Measurements from ENCODE around the gene PRKCZ. TPM values are rescaled to one million over a fixed set of nuclear protein-coding genes. Genes with fewer than 3 reads are reported as not detected.

PRKCZ gene
- total and polyA plus RNA-seq, 9 of the 15 experiments (the other 6 are each of a cell fraction or from before 2014, with no cell fraction given) = 0.07 to 3.1 (median 1.3) TPM

GRCh38 chr1:2199042-2199810 is 149.0 kb downstream of the PRKCZ start (continued):
- TF ChIP-seq ZBTB5 (IDR thresholded peaks at IDR 0.05) (no peak), ZNF561 (CRISPR knock-in tag; conservative IDR thresholded peaks at IDR 0.05) (no peak), HIVEP1 (CRISPR knock-in tag; IDR thresholded peaks at IDR 0.05) (peak; percentile 17; the same call in 1 of the 2 replicates), ZBTB17 (CRISPR knock-in tag; IDR thresholded peaks at IDR 0.05) (peak; percentile 10; the same call in 1 of the 2 replicates), NFRKB (IDR thresholded peaks at IDR 0.05; ENCODE audit: low read depth) (peak; percentile 44; the same call in 1 of the 2 replicates), CAMTA2 (CRISPR knock-in tag; conservative IDR thresholded peaks at IDR 0.05) (no peak), ZNF589 (CRISPR knock-in tag; IDR thresholded peaks at IDR 0.05; ENCODE audit: low read depth) (no peak), RFX7 (CRISPR knock-in tag; IDR thresholded peaks at IDR 0.05) (no peak), ZNF324 (CRISPR knock-in tag; IDR thresholded peaks at IDR 0.05) (no peak), ATF1 (CRISPR knock-in tag; IDR thresholded peaks at IDR 0.05) (no peak), ATF1 (tag; IDR thresholded peaks at IDR 0.05) (peak; percentile 67), HLTF (IDR thresholded peaks at IDR 0.05) (0 out of 2 replicates have a peak, but pooled peaks have one; percentile 57), RB1 (IDR thresholded peaks at IDR 0.05; ENCODE audit: low read depth) (0 out of 2 replicates have a peak, but pooled peaks have one; percentile 41), CEBPB (tag; IDR thresholded peaks at IDR 0.05) (no peak), C11orf30 (IDR thresholded peaks at IDR 0.05; ENCODE audit: low read depth) (peak; percentile 52), ZNF165 (CRISPR knock-in tag; IDR thresholded peaks at IDR 0.05; ENCODE audit: borderline replicate concordance) (no peak), SPI1 (IDR thresholded peaks at IDR 0.05; ENCODE audit: borderline replicate concordance, low read depth, low read length) (peak; percentile 42; the same call in 1 of the 2 replicates), ZNF354B (CRISPR knock-in tag; IDR thresholded peaks at IDR 0.05) (no peak), FOXO4 (CRISPR knock-in tag; IDR thresholded peaks at IDR 0.05) (no peak)
- TF ChIP-seq, protein P1, sequence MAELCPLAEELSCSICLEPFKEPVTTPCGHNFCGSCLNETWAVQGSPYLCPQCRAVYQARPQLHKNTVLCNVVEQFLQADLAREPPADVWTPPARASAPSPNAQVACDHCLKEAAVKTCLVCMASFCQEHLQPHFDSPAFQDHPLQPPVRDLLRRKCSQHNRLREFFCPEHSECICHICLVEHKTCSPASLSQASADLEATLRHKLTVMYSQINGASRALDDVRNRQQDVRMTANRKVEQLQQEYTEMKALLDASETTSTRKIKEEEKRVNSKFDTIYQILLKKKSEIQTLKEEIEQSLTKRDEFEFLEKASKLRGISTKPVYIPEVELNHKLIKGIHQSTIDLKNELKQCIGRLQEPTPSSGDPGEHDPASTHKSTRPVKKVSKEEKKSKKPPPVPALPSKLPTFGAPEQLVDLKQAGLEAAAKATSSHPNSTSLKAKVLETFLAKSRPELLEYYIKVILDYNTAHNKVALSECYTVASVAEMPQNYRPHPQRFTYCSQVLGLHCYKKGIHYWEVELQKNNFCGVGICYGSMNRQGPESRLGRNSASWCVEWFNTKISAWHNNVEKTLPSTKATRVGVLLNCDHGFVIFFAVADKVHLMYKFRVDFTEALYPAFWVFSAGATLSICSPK (IDR thresholded peaks at IDR 0.05; ENCODE audit: borderline replicate concordance) = no peak
- TF ChIP-seq, protein P2, sequence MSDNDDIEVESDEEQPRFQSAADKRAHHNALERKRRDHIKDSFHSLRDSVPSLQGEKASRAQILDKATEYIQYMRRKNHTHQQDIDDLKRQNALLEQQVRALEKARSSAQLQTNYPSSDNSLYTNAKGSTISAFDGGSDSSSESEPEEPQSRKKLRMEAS (CRISPR knock-in tag; IDR thresholded peaks at IDR 0.05) = peak; percentile 96
- TF ChIP-seq, protein P3, sequence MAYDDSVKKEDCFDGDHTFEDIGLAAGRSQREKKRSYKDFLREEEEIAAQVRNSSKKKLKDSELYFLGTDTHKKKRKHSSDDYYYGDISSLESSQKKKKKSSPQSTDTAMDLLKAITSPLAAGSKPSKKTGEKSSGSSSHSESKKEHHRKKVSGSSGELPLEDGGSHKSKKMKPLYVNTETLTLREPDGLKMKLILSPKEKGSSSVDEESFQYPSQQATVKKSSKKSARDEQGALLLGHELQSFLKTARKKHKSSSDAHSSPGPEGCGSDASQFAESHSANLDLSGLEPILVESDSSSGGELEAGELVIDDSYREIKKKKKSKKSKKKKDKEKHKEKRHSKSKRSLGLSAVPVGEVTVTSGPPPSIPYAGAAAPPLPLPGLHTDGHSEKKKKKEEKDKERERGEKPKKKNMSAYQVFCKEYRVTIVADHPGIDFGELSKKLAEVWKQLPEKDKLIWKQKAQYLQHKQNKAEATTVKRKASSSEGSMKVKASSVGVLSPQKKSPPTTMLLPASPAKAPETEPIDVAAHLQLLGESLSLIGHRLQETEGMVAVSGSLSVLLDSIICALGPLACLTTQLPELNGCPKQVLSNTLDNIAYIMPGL (CRISPR knock-in tag; IDR thresholded peaks at IDR 0.05) = no peak
